Kidney capillary endothelial cell (primary cell): ENCODE data around the gene OR13D1.
"Not testable (repeated sequence)": the region's sequence is repeated elsewhere in the genome, so short reads cannot be mapped to it uniquely, and the experiment has no call there.

Source experiments
- DNase-seq: peaks from one replicate; pipeline ENCODE4 v3.0.0-alpha.2; 2018; ENCODE audit warnings: low spot score

OR13D1 gene, protein sequence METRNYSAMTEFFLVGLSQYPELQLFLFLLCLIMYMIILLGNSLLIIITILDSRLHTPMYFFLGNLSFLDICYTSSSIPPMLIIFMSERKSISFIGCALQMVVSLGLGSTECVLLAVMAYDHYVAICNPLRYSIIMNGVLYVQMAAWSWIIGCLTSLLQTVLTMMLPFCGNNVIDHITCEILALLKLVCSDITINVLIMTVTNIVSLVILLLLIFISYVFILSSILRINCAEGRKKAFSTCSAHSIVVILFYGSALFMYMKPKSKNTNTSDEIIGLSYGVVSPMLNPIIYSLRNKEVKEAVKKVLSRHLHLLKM

DNA sequence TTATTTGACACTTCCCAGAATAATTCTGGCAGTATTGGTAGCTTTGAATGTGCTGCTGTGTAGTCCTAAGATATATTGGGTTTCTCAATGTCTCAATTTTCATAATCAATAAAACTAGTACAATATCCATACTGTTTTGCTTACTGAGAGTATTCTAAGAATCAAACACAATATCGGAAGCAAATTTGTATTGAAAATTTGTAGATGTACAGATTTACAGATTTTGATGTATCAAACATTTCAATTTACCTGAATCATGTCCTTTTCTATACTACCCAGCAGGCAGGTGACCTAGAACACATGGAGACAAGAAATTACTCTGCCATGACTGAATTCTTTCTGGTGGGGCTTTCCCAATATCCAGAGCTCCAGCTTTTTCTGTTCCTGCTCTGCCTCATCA lies at the start of gene OR13D1:
TSS of gene OR13D1 (plus strand) at position 301 of the 400 bp plus-strand sequence. CDS start at position 301, 0 bp downstream.
- DNase-seq: no peak

DNA sequence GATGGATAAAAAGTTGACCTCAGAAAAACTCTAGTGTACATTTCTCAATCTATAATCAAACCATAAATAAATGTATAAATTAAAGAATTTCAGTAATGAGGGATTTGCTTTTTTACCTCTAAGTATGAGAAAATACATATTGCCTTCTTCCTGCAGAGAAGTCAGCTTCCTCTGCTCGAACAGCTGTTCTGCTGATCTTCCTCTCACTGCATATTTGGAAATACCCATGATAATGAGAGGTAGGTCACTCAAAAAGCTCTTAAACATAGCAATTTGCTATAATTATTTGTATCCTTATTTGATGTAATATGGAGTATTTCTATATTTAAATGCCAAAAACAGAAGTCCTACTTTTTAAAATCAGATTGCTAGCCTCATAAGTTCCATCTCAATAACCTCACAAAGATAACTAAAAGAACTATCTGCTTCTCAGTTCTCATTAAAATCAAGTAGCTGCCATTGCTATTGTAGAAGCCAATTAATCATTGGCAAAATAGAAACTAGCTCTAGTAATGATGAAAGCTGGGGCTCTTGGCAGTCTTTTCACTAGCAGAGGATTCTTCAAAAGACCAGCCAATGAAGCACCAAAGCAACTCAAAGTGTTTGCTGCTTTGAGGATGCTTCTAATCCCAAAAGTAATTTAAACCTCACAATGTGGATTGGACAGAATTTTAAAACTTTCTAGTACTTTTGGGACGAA lies 35.7 kb upstream of the OR13D1 start:
- DNase-seq: no peak

DNA sequence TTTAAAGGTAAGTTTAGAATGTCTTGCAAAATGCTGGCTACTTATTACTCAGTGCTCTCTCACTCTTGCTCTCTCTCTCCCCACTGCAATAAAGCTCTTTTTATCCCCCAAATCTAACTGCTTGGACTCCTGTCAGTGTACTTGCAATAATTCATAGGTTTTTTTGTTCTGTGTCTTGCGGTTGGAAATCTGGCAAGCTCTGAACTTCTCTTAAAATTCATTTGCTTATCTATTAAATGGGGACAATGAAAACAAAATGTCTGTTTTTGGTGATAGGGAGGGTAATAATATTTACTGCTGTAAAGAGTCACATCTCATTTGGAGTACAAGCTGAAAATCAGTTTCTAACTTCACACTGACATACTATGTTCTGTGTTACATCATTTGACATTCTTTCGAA lies 18.7 kb upstream of the OR13D1 start:
- DNase-seq: no peak

DNA sequence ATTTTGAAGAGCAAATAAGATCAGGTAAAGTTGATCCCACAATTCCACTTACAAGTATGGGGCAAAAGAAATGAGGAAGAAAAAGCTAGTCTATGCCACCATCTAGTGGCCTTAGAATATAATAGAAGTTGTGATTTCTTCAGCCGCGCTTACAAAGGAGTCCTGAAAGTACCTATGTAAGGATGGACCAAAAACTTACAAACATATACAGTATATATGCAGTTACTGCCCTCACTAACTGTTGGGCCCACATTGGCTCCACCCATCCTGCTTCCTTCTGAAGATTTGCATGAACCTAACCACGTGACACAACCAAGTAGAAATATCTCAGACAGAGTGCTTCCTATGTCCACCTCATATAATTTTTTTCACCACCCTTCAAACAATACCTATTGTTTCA lies 11.7 kb upstream of the OR13D1 start:
- peak; percentile 57 for DNase-seq

DNA sequence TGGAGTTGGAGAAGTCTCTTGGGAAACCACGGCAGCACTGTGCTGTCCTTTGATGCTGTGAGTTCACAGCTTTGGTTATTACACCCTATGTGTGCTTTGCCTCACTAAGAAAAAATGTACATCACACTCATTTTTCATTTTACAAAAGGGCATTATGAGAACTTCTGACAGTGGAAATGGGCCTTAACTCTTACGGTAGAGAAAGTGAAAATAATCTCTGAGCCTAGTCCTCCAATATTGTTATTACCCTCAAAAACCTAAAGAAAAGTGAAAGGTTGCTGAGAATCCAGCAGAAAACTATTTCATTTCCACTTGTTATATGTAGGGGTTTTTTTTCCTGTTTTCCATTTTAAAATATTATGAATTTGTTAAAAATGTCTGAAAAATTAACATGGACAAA lies 8.2 kb upstream of the OR13D1 start:
- DNase-seq: no peak

DNA sequence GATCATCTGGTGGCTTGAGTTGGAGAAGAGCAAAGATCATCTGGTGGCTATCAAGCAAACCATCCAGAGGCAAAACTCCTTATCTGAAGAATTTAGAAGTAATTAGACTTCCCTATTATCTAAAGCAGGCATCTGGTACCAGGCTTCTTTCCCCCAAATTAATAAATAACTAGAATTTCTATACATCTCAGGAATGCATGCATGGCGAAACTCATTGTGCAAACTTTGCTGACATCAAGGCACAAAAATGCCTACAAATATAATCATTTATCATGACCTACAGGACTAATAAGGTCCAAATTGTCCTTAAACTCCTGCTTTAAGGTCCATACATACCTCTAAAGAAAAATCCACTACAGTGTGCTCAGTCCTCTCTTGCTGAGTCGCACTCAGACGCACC lies 6.0 kb downstream of the OR13D1 start:
- no peak for DNase-seq

DNA sequence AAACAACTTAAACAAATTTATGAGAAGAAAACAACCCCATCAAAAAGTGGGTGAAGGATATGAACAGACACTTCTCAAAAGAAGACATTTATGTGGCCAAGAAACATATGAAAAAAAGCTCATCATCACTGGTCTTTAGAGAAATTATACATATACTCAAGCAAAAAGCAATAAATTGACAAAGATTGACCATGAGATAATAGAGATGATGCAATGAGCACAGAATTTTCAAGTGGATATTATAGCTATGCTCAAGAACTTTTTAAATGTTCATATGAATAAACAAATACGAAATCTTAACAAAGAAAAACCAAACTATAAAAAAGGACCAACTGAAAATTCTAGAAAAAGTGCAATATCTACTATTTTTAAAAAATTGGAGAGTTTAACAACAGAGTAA lies 14.4 kb downstream of the OR13D1 start:
- not testable (repeated sequence) for DNase-seq

DNA sequence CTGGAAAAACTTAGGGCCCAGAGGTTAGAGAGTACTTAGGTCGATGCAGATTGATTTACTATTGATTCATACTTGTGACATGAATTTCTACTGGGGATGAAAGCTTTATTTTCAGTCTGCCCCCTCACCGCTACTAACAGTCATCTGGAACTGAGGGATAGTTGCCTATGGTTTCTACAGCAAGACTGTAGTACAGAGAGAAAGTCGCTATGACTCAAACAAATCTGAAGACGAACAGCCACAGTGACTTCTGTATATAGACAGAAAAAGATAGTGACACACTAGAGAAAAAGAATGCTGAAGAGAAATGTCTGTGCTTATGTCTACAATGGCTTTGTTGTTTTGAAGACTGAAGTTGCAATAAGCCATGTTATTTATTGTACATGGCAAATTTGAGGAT lies 17.3 kb downstream of the OR13D1 start:
- no peak for DNase-seq

DNA sequence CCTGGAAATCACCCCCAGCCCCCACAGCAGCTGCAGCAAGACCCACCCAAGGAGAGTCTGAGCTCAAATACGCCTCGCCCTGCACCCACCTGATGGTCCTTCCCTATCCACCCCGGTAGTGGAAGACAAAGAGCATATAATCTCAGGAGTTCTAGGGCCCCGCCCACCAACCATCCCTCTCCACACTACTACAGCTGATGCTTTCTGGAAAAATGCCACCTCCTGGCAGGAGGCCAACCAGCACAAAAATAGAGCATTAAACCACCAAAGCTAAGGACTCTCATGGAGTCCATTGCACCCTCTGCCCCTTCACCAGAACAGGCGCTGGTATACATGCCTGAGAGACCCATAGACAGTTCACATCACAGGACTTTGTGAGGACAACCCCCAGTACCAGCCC lies 30.7 kb downstream of the OR13D1 start:
- no peak for DNase-seq

DNA sequence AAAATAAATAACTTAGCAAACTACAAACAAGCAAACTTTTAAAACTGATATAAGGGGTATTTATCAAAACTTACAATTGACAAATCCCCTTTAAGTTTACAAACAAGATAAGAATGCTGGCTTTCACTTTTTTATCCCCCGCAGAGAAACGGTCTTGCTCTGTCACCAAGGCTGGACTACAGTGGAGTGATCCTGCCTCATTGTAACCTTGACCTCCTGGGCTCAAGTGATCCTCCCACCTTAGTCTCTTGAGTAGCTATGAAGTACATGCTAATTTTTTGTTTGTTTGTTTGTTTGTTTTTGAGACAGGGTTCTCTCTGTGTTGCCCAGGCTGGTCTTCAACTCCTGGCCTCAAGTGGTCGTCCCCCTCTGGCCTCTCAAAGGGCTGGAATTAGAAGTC lies 44.1 kb downstream of the OR13D1 start:
- no peak for DNase-seq

DNA sequence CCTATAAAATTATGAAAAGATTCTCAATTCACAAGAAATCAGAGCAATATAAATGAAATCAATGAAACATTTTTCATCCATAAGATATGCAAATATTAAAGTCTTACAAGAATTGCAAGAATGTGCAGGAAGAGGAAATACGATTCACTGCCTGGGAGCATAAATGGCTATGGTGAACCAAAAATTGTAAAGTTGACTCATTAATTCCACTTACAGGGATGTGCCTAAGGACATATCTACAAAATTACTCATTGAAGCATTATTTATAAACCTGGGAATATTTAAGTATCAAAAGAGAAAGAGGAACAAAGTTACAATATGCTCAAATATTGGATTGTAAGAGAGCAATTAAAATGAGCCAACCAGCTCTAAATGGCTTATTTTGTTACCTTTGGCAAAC lies 46.3 kb downstream of the OR13D1 start:
- DNase-seq: peak; percentile 91

DNA sequence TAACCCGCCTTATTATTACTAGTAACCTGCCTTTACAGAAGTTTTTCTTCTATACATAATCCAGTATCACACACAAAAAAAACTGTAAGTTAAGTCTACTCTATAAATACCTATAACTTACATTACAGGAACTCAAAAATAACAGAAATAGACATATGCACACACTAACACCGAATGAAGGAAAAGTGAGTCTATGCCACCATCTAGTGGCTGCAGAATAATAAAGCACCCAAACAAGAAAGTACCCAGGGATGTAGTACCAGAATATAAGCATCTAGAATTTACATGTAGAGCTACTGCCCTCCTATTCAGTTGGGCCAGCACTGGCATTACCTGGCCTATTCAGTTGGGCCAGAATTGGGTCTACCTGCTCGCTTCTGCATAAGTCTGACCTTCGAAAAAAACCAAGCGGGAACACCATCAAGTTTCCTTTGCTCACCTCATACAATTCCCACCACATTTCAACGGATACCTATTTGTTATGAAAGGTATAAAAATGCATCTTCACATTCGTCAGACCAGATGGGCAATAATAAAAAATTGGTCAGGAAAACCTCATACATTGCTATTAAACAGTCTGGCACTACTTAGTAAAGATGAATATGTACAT lies 49.2 kb downstream of the OR13D1 start:
- peak; percentile 81 for DNase-seq
